Measurements from ENCODE around the gene LIN52.
A peak's percentile ranks its signal among the peaks of the same experiment; 100 is the strongest.
"Not testable (repeated sequence)": the region's sequence is repeated elsewhere in the genome, so short reads cannot be mapped to it uniquely, and the experiment has no call there.

LIN52 gene

GRCh38 chr14:74109369-74109768, 24.6 kb downstream of the LIN52 start:
- H3K27ac ChIP-seq, result no peak overlapping the region
- no peaks in the 10 kb centered on the region for H3K79me2 ChIP-seq (ENCODE audit: insufficient read depth, low read depth)
- no peak overlapping the region for H3K4me2 ChIP-seq
- no peaks in the 10 kb centered on the region for H3K27me3 ChIP-seq (ENCODE audit: insufficient read depth, low read depth)
- no peak overlapping the region for H3K4me3 ChIP-seq (IDR thresholded peaks at IDR 0.05; ENCODE audit: insufficient read depth, low read depth, low read length)
- H3K9ac ChIP-seq, result no peak overlapping the region
- no peak overlapping the region for H2AFZ ChIP-seq (ENCODE audit: low read depth)
- no peaks in the 10 kb centered on the region for H3K4me1 ChIP-seq (ENCODE audit: low read depth, poor library complexity, severe bottlenecking)
- no peaks in the 10 kb centered on the region for H4K20me1 ChIP-seq (ENCODE audit: insufficient read depth)
- TF ChIP-seq CTCF (conservative IDR thresholded peaks at IDR 0.05; ENCODE audit: low read depth, low read length), result no peak
- no peaks in the 10 kb centered on the region for H3K36me3 ChIP-seq (ENCODE audit: insufficient read depth)

- peak; percentile 53 for TF ChIP-seq CTCF (conservative IDR thresholded peaks at IDR 0.05; ENCODE audit: low read depth, low read length)
- H3K79me2 ChIP-seq (ENCODE audit: insufficient read depth, low read depth); H2AFZ ChIP-seq (ENCODE audit: low read depth); H3K4me3 ChIP-seq (IDR thresholded peaks at IDR 0.05; ENCODE audit: insufficient read depth, low read depth, low read length); H3K4me1 ChIP-seq (ENCODE audit: low read depth, poor library complexity, severe bottlenecking); H3K4me2 ChIP-seq; H4K20me1 ChIP-seq (ENCODE audit: insufficient read depth); H3K27ac ChIP-seq; H3K9ac ChIP-seq; H3K27me3 ChIP-seq (ENCODE audit: insufficient read depth, low read depth); H3K36me3 ChIP-seq (ENCODE audit: insufficient read depth): not testable (repeated sequence)
Observed at GRCh38 chr14:74111395-74112216, 26.9 kb downstream of the LIN52 start.

GRCh38 chr14:74125487-74125886, 40.7 kb downstream of the LIN52 start:
- H3K4me1 ChIP-seq (ENCODE audit: low read depth, poor library complexity, severe bottlenecking), result not testable (repeated sequence)

GRCh38 chr14:74126315-74127013, 41.7 kb downstream of the LIN52 start:
- Histone ChIP-seq H3K27me3 (ENCODE audit: insufficient read depth, low read depth) (no peaks in the 10 kb centered on the region), H3K79me2 (ENCODE audit: insufficient read depth, low read depth) (no peaks in the 10 kb centered on the region), H3K4me2 (no peak overlapping the region), H4K20me1 (ENCODE audit: insufficient read depth) (no peaks in the 10 kb centered on the region), H3K4me3 (IDR thresholded peaks at IDR 0.05; ENCODE audit: insufficient read depth, low read depth, low read length) (no peak overlapping the region), H2AFZ (ENCODE audit: low read depth) (no peak overlapping the region), H3K4me1 (ENCODE audit: low read depth, poor library complexity, severe bottlenecking) (no peaks in the 10 kb centered on the region), H3K36me3 (ENCODE audit: insufficient read depth) (no peaks in the 10 kb centered on the region), H3K27ac (no peak overlapping the region), H3K9ac (no peak overlapping the region)
- TF ChIP-seq CTCF (conservative IDR thresholded peaks at IDR 0.05; ENCODE audit: low read depth, low read length), result no peak

More at GRCh38 chr14:74125487-74125886, 40.7 kb downstream of the LIN52 start:
- H3K36me3 ChIP-seq (ENCODE audit: insufficient read depth); H3K4me2 ChIP-seq; H3K27ac ChIP-seq; H3K4me3 ChIP-seq (IDR thresholded peaks at IDR 0.05; ENCODE audit: insufficient read depth, low read depth, low read length); H3K79me2 ChIP-seq (ENCODE audit: insufficient read depth, low read depth); H2AFZ ChIP-seq (ENCODE audit: low read depth); H3K27me3 ChIP-seq (ENCODE audit: insufficient read depth, low read depth); H4K20me1 ChIP-seq (ENCODE audit: insufficient read depth); H3K9ac ChIP-seq: not testable (repeated sequence)

- TF ChIP-seq CTCF (conservative IDR thresholded peaks at IDR 0.05; ENCODE audit: low read depth, low read length), result no peak
- H2AFZ ChIP-seq (ENCODE audit: low read depth), result no peak overlapping the region
- no peak overlapping the region for H3K9ac ChIP-seq
- H3K27ac ChIP-seq, result no peak overlapping the region
- H3K36me3 ChIP-seq (ENCODE audit: insufficient read depth), result no peaks in the 10 kb centered on the region
- no peaks in the 10 kb centered on the region for H3K4me1 ChIP-seq (ENCODE audit: low read depth, poor library complexity, severe bottlenecking)
- no peaks in the 10 kb centered on the region for H3K79me2 ChIP-seq (ENCODE audit: insufficient read depth, low read depth)
- H3K4me3 ChIP-seq (IDR thresholded peaks at IDR 0.05; ENCODE audit: insufficient read depth, low read depth, low read length), result no peak overlapping the region
- H3K27me3 ChIP-seq (ENCODE audit: insufficient read depth, low read depth), result no peaks in the 10 kb centered on the region
- H4K20me1 ChIP-seq (ENCODE audit: insufficient read depth), result no peaks in the 10 kb centered on the region
- H3K4me2 ChIP-seq, result no peak overlapping the region
Observed at GRCh38 chr14:74127634-74128033, 42.9 kb downstream of the LIN52 start.

All from KMS-11 (cell line).